Type B pancreatic cell (in vitro differentiated cells): ENCODE data around the gene AEBP2. TPM values are rescaled to one million over a fixed set of nuclear protein-coding genes. Genes with fewer than 3 reads are reported as not detected.

Experiments
- DNase-seq: peaks from one replicate; pipeline ENCODE4 v3.0.0; 2021; ENCODE audit warnings: mixed read lengths; ENCODE audit not compliant: unreplicated experiment; ENCODE audit errors: extremely low spot score
- H3K27ac Mint-ChIP-seq: 2 replicates; pipeline ENCODE4 v1.8.0; 2021; ENCODE audit warnings: mild to moderate bottlenecking, mixed read lengths
- H3K27me3 Mint-ChIP-seq: 2 replicates; pipeline ENCODE4 v1.8.0; 2021; ENCODE audit warnings: mixed read lengths
- H3K36me3 Mint-ChIP-seq: 2 replicates; pipeline ENCODE4 v1.8.0; 2021; ENCODE audit warnings: mixed read lengths
- H3K4me1 Mint-ChIP-seq: one replicate; pipeline ENCODE4 v1.8.0; 2021; ENCODE audit warnings: mixed read lengths; ENCODE audit not compliant: unreplicated experiment
- H3K4me3 Mint-ChIP-seq: 2 replicates; pipeline ENCODE4 v1.8.0; 2021; ENCODE audit warnings: mild to moderate bottlenecking, mixed read lengths
- H3K9me3 Mint-ChIP-seq: 2 replicates; pipeline ENCODE4 v1.8.0; 2021; ENCODE audit warnings: mixed read lengths
- CTCF ChIP-seq: fragments of 200-600 bp; sonication (generic); conservative IDR thresholded peaks from 2 replicates; pipeline ENCODE4 v1.5.0; 2021; ENCODE audit warnings: antibody characterized with exemption, mild to moderate bottlenecking
- total RNA-seq: library from RNA; stranded (reverse); gene quantifications from 2 replicates; pipeline ENCODE4 v1.2.1, GENCODE V29; 2021; ENCODE audit warnings: low replicate concordance

Gene AEBP2
- total RNA-seq, 1 donor from 2014 or later, result 45.8 TPM

DNA sequence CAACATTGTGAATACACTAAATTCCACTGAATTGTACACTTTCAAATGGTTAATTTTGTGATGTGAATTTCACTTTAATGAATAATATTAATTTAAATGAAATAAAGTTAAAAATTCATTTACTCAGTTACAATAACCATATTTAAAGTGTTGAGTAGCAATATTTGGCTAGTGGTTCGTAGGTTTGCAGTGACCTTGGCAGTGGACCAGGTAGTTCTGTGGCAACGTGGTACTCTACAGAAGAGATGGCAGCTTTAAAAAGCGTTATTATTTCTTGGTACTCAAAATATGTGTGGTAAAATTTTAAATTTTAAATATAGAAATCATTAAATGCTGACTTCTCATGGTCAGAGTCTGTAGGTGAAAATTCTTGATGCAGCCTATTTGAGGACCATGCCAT is 51.6 kb downstream of the AEBP2 start:
- H3K36me3 Mint-ChIP-seq, result peaks cover 47% of the 10 kb centered on the region

GRCh38 chr12:19491863-19492262 is 52.6 kb downstream of the AEBP2 start:
- H3K9me3 Mint-ChIP-seq, result no peaks in the 10 kb centered on the region

More for the DNA sequence above, 51.6 kb downstream of the AEBP2 start:
- Mint-ChIP-seq H3K27ac (no peak overlapping the region), H3K9me3 (no peaks in the 10 kb centered on the region), H3K4me1 (no peaks in the 10 kb centered on the region), H3K27me3 (no peaks in the 10 kb centered on the region), H3K4me3 (no peak overlapping the region)
- no peak for TF ChIP-seq CTCF
- DNase-seq, result no peak

DNA sequence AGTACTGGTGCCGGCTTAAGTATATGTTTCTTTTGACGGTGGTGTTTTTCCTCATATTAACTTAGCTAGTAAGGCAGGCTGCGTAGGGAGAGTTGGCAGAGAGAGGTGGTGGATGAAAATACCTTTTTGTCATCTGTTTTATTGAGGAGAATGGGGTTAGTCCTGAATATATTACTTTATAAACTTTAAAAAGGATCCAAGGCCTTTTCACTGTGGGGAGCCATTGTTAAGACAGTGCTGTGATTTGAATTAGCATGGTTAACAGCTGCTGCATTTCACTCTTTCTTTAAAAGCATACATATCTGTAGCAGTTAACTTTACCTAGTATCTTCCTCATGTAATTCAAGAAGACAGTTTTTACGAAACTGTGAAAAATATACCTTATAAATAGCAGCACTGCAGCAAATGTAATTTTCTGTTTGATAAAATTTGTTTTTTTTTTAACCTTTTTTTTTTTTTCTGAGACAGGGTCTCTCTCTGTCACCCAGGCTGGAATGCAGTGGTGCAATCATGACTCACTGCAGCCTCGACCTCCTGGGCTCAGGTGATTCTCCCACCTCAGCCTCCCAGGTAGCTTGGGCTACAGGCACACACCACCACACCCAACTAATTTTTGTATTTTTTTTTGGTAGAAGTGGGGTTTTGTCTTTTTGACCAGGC is 57.1 kb downstream of the AEBP2 start:
- Mint-ChIP-seq H3K9me3 (no peaks in the 10 kb centered on the region), H3K27ac (no peak overlapping the region), H3K27me3 (no peaks in the 10 kb centered on the region), H3K4me3 (no peak overlapping the region), H3K36me3 (peaks cover 48% of the 10 kb centered on the region), H3K4me1 (no peaks in the 10 kb centered on the region)
- TF ChIP-seq CTCF, result no peak
- DNase-seq, result no peak

More at GRCh38 chr12:19491863-19492262, 52.6 kb downstream of the AEBP2 start:
- Mint-ChIP-seq H3K36me3 (peaks cover 43% of the 10 kb centered on the region), H3K4me1 (no peaks in the 10 kb centered on the region), H3K27ac (no peak overlapping the region), H3K27me3 (no peaks in the 10 kb centered on the region), H3K4me3 (no peak overlapping the region)
- no peak for TF ChIP-seq CTCF
- DNase-seq, result no peak

DNA sequence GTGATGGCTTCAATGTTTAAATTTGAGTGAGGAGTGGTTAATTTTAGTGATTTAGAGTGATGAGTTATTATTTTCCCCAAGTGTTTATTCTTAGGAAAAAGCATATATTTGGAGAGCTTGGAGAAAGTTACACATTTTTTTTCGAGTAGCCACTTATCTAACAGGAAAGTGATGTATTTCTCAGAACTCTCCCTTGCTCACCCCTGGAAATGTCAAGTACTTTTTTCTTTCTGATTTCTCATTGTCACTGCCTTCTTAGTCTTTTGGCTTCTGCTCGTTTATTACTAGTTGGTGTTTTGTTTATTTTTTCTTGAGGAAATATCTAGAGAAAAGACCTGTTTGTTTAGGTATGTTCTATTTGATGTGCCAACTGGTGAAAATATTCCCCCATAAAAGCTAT is 58.8 kb downstream of the AEBP2 start:
- Mint-ChIP-seq H3K27ac (no peak overlapping the region), H3K27me3 (no peaks in the 10 kb centered on the region), H3K9me3 (no peaks in the 10 kb centered on the region), H3K4me1 (no peaks in the 10 kb centered on the region), H3K36me3 (peaks cover 47% of the 10 kb centered on the region), H3K4me3 (no peak overlapping the region)
- DNase-seq, result no peak
- TF ChIP-seq CTCF, result no peak

DNA sequence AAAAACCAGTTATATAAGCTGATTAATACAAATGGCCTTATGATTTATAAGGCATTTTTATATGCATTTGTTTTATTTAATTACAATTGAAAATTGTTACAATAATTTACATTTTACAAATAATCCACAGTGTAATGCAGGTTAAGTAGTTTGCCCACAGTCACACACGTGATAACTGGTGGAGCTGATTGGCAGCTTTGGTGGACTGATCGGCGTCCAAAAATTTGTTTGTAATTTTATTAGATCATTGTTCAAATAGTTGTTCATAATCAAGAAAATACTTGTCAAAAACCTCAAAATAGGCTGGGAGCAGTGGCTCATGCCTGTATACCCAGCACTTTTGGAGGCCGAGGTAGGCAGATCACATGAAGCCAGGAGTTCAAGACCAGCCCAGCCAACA is 59.7 kb downstream of the AEBP2 start:
- no peaks in the 10 kb centered on the region for H3K27me3 Mint-ChIP-seq
- no peak for TF ChIP-seq CTCF
- no peaks in the 10 kb centered on the region for H3K9me3 Mint-ChIP-seq
- H3K4me1 Mint-ChIP-seq, result no peaks in the 10 kb centered on the region
- H3K27ac Mint-ChIP-seq, result no peak overlapping the region
- no peak for DNase-seq
- H3K36me3 Mint-ChIP-seq, result peaks cover 43% of the 10 kb centered on the region
- no peak overlapping the region for H3K4me3 Mint-ChIP-seq
